ENCODE measurements around the gene KCNN1.

KCNN1 gene

GRCh38 chr19:18049385-18049784, 82.5 kb downstream of the KCNN1 start:
- Histone ChIP-seq H3K9me3 (no peaks in the 10 kb centered on the region), H3K4me3 (ENCODE audit: low read depth in 1 of 2, low read length in 1 of 2) (no peak overlapping the region), H3K4me1 (ENCODE audit: control insufficient read depth in 1 of 2, insufficient read depth in 1 of 2, low read depth in 1 of 2, low read length in 1 of 2) (peaks cover 10 to 12% of the 10 kb centered on the region in 2 experiments), H3K27ac (no peak overlapping the region), H3K36me3 (no peaks in the 10 kb centered on the region), H3K27me3 (peaks cover 33% of the 10 kb centered on the region)
- no peak for TF ChIP-seq CTCF (IDR thresholded peaks at IDR 0.05)
